Measurements from ENCODE around the gene AKAP13. TPM values are rescaled to one million over a fixed set of nuclear protein-coding genes. Genes with fewer than 3 reads are reported as not detected.

AKAP13 gene
- total and polyA plus RNA-seq, 2 of the 13 experiments (the other 11 are each of a cell fraction or from before 2014, with no cell fraction given) = 6.7 to 27.1 TPM

- TF ChIP-seq ZNF563 (CRISPR knock-in tag; IDR thresholded peaks at IDR 0.05) (peak; percentile 57), SP2 (CRISPR knock-in tag; IDR thresholded peaks at IDR 0.05) (peak; percentile 93), ZNF614 (CRISPR knock-in tag; IDR thresholded peaks at IDR 0.05; ENCODE audit: borderline replicate concordance) (no peak), RARG (CRISPR knock-in tag; IDR thresholded peaks at IDR 0.05; ENCODE audit: low read depth) (no peak), RFX5 (IDR thresholded peaks at IDR 0.05; ENCODE audit: low read depth, low read length) (no peak), ZNF431 (CRISPR knock-in tag; IDR thresholded peaks at IDR 0.05; ENCODE audit: borderline replicate concordance, low read depth) (no peak), ERF (CRISPR knock-in tag; IDR thresholded peaks at IDR 0.05) (no peak), FOSL2 (CRISPR knock-in tag; IDR thresholded peaks at IDR 0.05) (no peak), SRSF4 (IDR thresholded peaks at IDR 0.05; ENCODE audit: low read depth, low read length, poor library complexity, severe bottlenecking) (no peak), SRSF1 (optimal IDR thresholded peaks at IDR 0.05; ENCODE audit: low read depth, low read length) (peak; percentile 42), MAZ (IDR thresholded peaks at IDR 0.05; ENCODE audit: borderline replicate concordance, low read depth, low read length) (0 out of 2 replicates have a peak, but pooled peaks have one; percentile 29), MAZ (CRISPR knock-in tag; IDR thresholded peaks at IDR 0.05; ENCODE audit: low read depth) (no peak; the same call in 1 of the 2 replicates), RBM22 (optimal IDR thresholded peaks at IDR 0.05; ENCODE audit: low read length) (no peak), CEBPZ (IDR thresholded peaks at IDR 0.05; ENCODE audit: low read length) (no peak), TSC22D2 (CRISPR knock-in tag; IDR thresholded peaks at IDR 0.05; ENCODE audit: borderline replicate concordance) (no peak)
- TF ChIP-seq, protein P1, sequence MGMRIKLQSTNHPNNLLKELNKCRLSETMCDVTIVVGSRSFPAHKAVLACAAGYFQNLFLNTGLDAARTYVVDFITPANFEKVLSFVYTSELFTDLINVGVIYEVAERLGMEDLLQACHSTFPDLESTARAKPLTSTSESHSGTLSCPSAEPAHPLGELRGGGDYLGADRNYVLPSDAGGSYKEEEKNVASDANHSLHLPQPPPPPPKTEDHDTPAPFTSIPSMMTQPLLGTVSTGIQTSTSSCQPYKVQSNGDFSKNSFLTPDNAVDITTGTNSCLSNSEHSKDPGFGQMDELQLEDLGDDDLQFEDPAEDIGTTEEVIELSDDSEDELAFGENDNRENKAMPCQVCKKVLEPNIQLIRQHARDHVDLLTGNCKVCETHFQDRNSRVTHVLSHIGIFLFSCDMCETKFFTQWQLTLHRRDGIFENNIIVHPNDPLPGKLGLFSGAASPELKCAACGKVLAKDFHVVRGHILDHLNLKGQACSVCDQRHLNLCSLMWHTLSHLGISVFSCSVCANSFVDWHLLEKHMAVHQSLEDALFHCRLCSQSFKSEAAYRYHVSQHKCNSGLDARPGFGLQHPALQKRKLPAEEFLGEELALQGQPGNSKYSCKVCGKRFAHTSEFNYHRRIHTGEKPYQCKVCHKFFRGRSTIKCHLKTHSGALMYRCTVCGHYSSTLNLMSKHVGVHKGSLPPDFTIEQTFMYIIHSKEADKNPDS (CRISPR knock-in tag; IDR thresholded peaks at IDR 0.05) = no peak
- TF ChIP-seq, protein P2, sequence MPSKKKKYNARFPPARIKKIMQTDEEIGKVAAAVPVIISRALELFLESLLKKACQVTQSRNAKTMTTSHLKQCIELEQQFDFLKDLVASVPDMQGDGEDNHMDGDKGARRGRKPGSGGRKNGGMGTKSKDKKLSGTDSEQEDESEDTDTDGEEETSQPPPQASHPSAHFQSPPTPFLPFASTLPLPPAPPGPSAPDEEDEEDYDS (CRISPR knock-in tag; IDR thresholded peaks at IDR 0.05) = peak; percentile 87
- TF ChIP-seq, protein P3, sequence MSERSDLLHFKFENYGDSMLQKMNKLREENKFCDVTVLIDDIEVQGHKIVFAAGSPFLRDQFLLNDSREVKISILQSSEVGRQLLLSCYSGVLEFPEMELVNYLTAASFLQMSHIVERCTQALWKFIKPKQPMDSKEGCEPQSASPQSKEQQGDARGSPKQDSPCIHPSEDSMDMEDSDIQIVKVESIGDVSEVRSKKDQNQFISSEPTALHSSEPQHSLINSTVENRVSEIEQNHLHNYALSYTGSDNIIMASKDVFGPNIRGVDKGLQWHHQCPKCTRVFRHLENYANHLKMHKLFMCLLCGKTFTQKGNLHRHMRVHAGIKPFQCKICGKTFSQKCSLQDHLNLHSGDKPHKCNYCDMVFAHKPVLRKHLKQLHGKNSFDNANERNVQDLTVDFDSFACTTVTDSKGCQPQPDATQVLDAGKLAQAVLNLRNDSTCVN (CRISPR knock-in tag; IDR thresholded peaks at IDR 0.05; ENCODE audit: borderline replicate concordance) = peak; percentile 68; the same call in 1 of the 2 replicates
- TF ChIP-seq, protein P4, sequence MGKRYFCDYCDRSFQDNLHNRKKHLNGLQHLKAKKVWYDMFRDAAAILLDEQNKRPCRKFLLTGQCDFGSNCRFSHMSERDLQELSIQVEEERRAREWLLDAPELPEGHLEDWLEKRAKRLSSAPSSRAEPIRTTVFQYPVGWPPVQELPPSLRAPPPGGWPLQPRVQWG (CRISPR knock-in tag; IDR thresholded peaks at IDR 0.05; ENCODE audit: borderline replicate concordance, low read depth) = no peak
- TF ChIP-seq, protein P5, sequence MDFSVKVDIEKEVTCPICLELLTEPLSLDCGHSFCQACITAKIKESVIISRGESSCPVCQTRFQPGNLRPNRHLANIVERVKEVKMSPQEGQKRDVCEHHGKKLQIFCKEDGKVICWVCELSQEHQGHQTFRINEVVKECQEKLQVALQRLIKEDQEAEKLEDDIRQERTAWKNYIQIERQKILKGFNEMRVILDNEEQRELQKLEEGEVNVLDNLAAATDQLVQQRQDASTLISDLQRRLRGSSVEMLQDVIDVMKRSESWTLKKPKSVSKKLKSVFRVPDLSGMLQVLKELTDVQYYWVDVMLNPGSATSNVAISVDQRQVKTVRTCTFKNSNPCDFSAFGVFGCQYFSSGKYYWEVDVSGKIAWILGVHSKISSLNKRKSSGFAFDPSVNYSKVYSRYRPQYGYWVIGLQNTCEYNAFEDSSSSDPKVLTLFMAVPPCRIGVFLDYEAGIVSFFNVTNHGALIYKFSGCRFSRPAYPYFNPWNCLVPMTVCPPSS (IDR thresholded peaks at IDR 0.05) = no peak
These were observed 414.4 kb downstream of the AKAP13 start, which contains the start of gene KLHL25 (continued) for GRCh38 chr15:85794598-85795336.
